ENCODE results near the gene NLRP10.

NLRP10 gene

DNA sequence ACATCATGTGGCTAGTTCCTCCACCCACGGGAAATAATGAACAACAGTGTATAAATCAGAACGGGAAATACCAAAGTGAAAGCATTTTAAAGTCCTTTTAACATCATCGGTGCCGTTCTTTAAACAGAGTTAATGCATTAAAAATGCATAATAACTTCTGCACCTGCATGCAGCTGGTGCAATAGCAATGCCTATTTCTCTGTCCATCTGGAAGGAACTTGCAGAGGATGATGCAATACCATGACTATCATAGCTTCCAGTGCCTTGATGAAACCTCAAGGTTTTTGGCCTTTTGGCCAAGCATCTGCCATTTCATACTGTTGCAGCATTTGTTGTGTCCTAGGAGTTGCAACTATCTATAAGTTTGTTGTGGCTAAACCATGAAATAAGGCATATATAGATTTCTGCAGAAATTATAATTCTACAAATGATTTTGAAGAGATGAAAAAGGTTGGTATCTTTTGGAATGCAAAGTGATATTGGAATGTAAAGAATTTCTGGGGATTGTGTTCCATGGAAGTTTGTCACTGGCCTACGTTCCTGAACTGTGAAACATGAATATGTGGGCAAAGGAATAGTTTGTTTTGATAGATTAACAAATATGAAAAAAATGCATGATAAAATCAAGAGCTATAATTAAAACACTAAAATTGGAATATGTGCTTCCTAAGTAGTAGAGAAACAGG, 12.1 kb upstream of the NLRP10 start:
- peak; percentile 78 for DNase-seq (ENCODE audit: low read depth)
- no peak overlapping the region for H3K4me3 ChIP-seq (ENCODE audit: low read depth, low read length)

- DNase-seq (ENCODE audit: low read depth): no peak
- H3K4me3 ChIP-seq (ENCODE audit: low read depth, low read length): no peak overlapping the region
Observed at GRCh38 chr11:7974668-7975067, 9.4 kb upstream of the NLRP10 start.

DNA sequence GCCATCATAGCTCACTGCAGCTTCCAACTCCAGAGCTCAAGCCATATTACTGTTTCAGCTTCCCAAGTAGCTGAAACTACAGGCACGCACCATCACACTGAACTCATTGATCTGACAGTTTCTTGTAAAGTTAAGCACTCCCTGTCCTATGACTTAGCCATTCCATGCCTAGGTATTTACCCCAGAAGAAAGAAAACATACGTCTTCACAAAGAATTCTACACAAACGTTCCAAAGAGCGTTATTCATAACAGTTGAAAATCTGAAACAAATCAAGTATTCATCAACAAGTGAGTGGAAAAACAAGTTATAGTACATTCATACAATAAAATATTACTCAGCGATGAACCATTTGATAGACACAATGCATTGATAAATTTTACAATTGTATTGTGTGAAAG, 7.8 kb upstream of the NLRP10 start:
- no peak for DNase-seq (ENCODE audit: low read depth)
- H3K4me3 ChIP-seq (ENCODE audit: low read depth, low read length): no peak overlapping the region

DNA sequence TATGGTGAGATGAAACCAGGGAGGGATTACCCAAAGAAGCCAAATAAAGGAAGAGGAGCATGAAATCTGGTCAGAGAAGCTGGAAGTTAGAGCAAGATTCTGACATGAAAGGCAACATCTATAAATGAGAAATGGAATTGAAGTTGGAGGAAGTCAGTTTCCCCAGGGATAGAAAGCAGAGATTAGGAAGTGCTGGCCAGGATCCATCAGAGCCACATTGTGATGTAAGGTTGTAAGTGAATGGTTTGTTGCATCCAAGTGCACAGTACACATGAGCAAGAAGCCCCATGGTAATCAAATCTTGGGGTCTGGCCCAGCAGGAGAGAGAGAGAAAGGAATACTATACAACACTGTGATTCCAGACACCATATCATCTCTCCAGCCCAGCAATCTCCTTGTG, 6.6 kb upstream of the NLRP10 start:
- DNase-seq (ENCODE audit: low read depth): no peak
- no peak overlapping the region for H3K4me3 ChIP-seq (ENCODE audit: low read depth, low read length)

- no peak overlapping the region for H3K4me3 ChIP-seq (ENCODE audit: low read depth, low read length)
- DNase-seq (ENCODE audit: low read depth): no peak
Observed at GRCh38 chr11:7969756-7970646, 4.8 kb upstream of the NLRP10 start.

DNA sequence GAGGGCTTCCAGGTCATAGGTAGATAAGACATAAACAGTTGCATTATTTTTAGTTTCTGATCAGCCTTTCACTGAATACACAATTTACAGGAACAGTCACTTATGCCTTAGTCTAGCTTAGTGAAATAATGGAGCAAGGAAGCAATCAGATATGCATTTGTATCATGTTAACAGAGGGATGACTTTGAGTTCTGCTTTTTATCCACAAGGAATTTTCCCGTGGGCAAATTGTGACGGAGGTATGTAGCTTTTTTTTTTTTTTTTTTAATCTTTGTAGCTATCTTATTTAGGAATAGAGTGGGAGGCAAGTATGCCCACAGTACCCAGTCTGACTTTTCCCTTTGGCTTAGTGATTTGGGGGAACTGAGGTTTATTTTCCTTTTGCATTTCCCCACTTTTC, 3.4 kb upstream of the NLRP10 start:
- no peak for DNase-seq (ENCODE audit: low read depth)
- no peak overlapping the region for H3K4me3 ChIP-seq (ENCODE audit: low read depth, low read length)

DNA sequence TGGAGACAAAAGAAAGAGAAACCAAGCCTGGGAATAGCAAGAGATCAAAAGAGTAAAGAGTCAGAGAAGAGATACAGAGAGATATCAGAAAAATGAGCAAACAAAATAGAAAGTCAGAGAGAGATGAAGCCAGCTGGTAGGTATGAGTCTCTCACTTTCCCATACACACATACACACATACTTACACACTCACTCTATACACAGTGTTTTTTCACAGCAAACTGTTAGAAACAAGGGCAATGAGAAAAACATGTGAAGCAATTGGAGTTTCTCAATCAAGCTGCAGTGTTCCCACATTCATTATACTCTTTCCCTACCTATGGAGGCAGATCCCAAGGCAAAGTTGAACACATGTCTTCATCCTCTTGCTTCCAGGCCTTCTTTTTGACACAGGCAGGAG, 2.6 kb upstream of the NLRP10 start:
- DNase-seq (ENCODE audit: low read depth): no peak
- H3K4me3 ChIP-seq (ENCODE audit: low read depth, low read length): no peak overlapping the region

GRCh38 chr11:7967097-7967496, 1.9 kb upstream of the NLRP10 start:
- no peak for DNase-seq (ENCODE audit: low read depth)
- no peak overlapping the region for H3K4me3 ChIP-seq (ENCODE audit: low read depth, low read length)

DNA sequence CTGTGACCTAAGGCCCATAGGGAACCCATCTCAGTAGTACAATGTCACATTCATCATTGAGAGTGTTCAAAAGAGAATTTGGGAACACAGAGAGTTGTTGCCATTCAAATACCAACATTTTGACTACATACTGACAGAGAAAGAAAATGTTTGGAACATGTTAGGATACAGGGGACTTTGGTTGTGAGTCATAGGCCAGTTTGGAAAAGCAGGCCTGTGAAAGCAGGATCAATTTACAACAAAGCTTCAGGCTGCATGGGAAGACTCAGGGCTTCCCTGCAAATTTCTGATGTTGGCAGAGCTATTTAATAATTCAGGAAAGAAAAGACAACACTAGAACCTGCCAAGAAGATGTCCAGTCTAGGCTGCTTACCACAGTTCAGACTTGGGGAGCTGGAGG, 374 bp downstream of the NLRP10 start:
- DNase-seq (ENCODE audit: low read depth): peak; percentile 52
- no peak overlapping the region for H3K4me3 ChIP-seq (ENCODE audit: low read depth, low read length)

GRCh38 chr11:7964261-7964660, 986 bp downstream of the NLRP10 start:
- no peak overlapping the region for H3K4me3 ChIP-seq (ENCODE audit: low read depth, low read length)

GRCh38 chr11:7955191-7955590, 10.1 kb downstream of the NLRP10 start:
- no peak overlapping the region for H3K4me3 ChIP-seq (ENCODE audit: low read depth, low read length)
- no peak for DNase-seq (ENCODE audit: low read depth)

More at GRCh38 chr11:7964261-7964660, 986 bp downstream of the NLRP10 start:
- no peak for DNase-seq (ENCODE audit: low read depth)

GRCh38 chr11:7949934-7950333, 15.3 kb downstream of the NLRP10 start:
- H3K4me3 ChIP-seq (ENCODE audit: low read depth, low read length): no peak overlapping the region
- no peak for DNase-seq (ENCODE audit: low read depth)

GRCh38 chr11:7944123-7944522, 21.1 kb downstream of the NLRP10 start:
- DNase-seq (ENCODE audit: low read depth): no peak

DNA sequence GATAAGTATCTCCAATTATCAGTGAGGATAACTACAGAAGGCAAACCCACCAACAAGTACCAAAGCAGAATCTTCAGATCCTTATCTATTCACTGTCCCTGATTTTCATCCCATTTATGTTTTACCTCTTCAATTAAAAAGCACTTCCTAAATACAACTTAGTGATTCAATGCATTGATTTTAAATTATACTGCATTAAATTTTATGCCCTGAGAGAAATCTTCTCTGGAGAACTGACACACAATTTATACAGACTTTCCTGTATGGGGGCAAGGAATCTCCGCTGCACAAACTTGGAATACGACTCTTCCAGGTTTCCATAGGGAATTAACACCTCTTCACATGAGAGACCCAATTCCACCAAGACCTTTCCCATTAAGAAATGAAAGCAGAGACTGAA, 23.6 kb downstream of the NLRP10 start, which contains the start of gene OR10A3:
Gene OR10A3 (minus strand): TSS at position 101 of the 400 bp plus-strand sequence. CDS start 2,188 bp downstream, outside the sequence.
- H3K4me3 ChIP-seq (ENCODE audit: low read depth, low read length): no peak within 1 kb of the TSS
- DNase-seq (ENCODE audit: low read depth): no peak

More at GRCh38 chr11:7944123-7944522, 21.1 kb downstream of the NLRP10 start:
- H3K4me3 ChIP-seq (ENCODE audit: low read depth, low read length): no peak overlapping the region

- DNase-seq (ENCODE audit: low read depth): no peak
- no peak overlapping the region for H3K4me3 ChIP-seq (ENCODE audit: low read depth, low read length)
Observed at GRCh38 chr11:7941146-7941545, 24.1 kb downstream of the NLRP10 start.

GRCh38 chr11:7936615-7937014, 28.6 kb downstream of the NLRP10 start:
- DNase-seq (ENCODE audit: low read depth): no peak
- H3K4me3 ChIP-seq (ENCODE audit: low read depth, low read length): no peak overlapping the region

- H3K4me3 ChIP-seq (ENCODE audit: low read depth, low read length): no peak within 1 kb of the TSS
Observed at GRCh38 chr11:7931168-7931567, 34.1 kb downstream of the NLRP10 start, which contains the start of gene OR10A6. TSS of gene OR10A6 (minus strand) at chr11:7931268. CDS start at chr11:7928662, 2,606 bp downstream.

GRCh38 chr11:7927635-7928034, 37.6 kb downstream of the NLRP10 start:
- H3K4me3 ChIP-seq (ENCODE audit: low read depth, low read length): no peak overlapping the region
- DNase-seq (ENCODE audit: low read depth): no peak

More at GRCh38 chr11:7931168-7931567, 34.1 kb downstream of the NLRP10 start, which contains the start of gene OR10A6:
- no peak for DNase-seq (ENCODE audit: low read depth)

- no peak overlapping the region for H3K4me3 ChIP-seq (ENCODE audit: low read depth, low read length)
Observed at GRCh38 chr11:7924536-7924935, 40.7 kb downstream of the NLRP10 start.

GRCh38 chr11:7918141-7918540, 47.1 kb downstream of the NLRP10 start:
- no peak for DNase-seq (ENCODE audit: low read depth)
- no peak overlapping the region for H3K4me3 ChIP-seq (ENCODE audit: low read depth, low read length)

More at GRCh38 chr11:7924536-7924935, 40.7 kb downstream of the NLRP10 start:
- no peak for DNase-seq (ENCODE audit: low read depth)

Measured in skeletal muscle cell (primary cell).